ENCODE data around the gene ZNF574.

GRCh38 chr19:42123765-42124164, 47.8 kb downstream of the ZNF574 start:
- TF ChIP-seq, protein P1, sequence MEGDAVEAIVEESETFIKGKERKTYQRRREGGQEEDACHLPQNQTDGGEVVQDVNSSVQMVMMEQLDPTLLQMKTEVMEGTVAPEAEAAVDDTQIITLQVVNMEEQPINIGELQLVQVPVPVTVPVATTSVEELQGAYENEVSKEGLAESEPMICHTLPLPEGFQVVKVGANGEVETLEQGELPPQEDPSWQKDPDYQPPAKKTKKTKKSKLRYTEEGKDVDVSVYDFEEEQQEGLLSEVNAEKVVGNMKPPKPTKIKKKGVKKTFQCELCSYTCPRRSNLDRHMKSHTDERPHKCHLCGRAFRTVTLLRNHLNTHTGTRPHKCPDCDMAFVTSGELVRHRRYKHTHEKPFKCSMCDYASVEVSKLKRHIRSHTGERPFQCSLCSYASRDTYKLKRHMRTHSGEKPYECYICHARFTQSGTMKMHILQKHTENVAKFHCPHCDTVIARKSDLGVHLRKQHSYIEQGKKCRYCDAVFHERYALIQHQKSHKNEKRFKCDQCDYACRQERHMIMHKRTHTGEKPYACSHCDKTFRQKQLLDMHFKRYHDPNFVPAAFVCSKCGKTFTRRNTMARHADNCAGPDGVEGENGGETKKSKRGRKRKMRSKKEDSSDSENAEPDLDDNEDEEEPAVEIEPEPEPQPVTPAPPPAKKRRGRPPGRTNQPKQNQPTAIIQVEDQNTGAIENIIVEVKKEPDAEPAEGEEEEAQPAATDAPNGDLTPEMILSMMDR (IDR thresholded peaks at IDR 0.05): no peak
- TF ChIP-seq POLR2A (IDR thresholded peaks at IDR 0.05): no peak
- no peak for TF ChIP-seq POLR2AphosphoS5 (IDR thresholded peaks at IDR 0.05)

Data from prostate gland (tissue), 2 donors.